Measurements from ENCODE around the gene TENM3.

TENM3 gene

GRCh38 chr4:182257503-182257902 is 14.3 kb downstream of the TENM3 start:
- H2BK120ac ChIP-seq (ENCODE audit: low read depth, low read length) = no peak overlapping the region
- no peak overlapping the region for H3K4me3 ChIP-seq (ENCODE audit: low read length in 2 of 2)
- WGBS, 2 donors (ENCODE audit: extremely low coverage in 2 of 2, insufficient read length in 2 of 2, insufficient replicate concordance in 1 of 2) = no CpG with 5 or more reads among the region's 3 CpGs
- H2AFZ ChIP-seq (ENCODE audit: low read length) = no peak overlapping the region
- H2BK12ac ChIP-seq (ENCODE audit: low read length) = no peak overlapping the region
- H3K18ac ChIP-seq (ENCODE audit: low read length) = no peak overlapping the region
- H3K27ac ChIP-seq (replicated peaks; ENCODE audit: low read length) = no peak overlapping the region
- no peak overlapping the region for H3K23ac ChIP-seq (ENCODE audit: low read depth, low read length, poor library complexity)
- no peak overlapping the region for H2BK5ac ChIP-seq (ENCODE audit: low read length)
- no peak overlapping the region for H2AK5ac ChIP-seq (ENCODE audit: low read depth, low read length)
- H3K79me1 ChIP-seq (ENCODE audit: low read depth, low read length) = no peaks in the 10 kb centered on the region
- peaks cover 0 to 33% of the 10 kb centered on the region in 2 donors for H3K9me3 ChIP-seq (replicated peaks in 1 of 2; ENCODE audit: control insufficient read depth in 2 of 2, insufficient read depth in 1 of 2, low read depth in 1 of 2, low read length in 2 of 2)
- H3K4ac ChIP-seq (ENCODE audit: low read length) = no peak overlapping the region
- no peak overlapping the region for H3K9ac ChIP-seq (ENCODE audit: low read depth, low read length, poor library complexity)
- no peak overlapping the region for H4K8ac ChIP-seq (ENCODE audit: low read depth, low read length)
- no peak for DNase-seq (ENCODE audit: low spot score)
- H3K4me2 ChIP-seq (ENCODE audit: insufficient read depth, low read length, poor library complexity, severe bottlenecking) = no peak overlapping the region
- no peak overlapping the region for H3K14ac ChIP-seq (ENCODE audit: low read length)
- no peaks in the 10 kb centered on the region for H3K27me3 ChIP-seq (ENCODE audit: control insufficient read depth in 3 of 3, insufficient read depth in 3 of 3, low read depth in 1 of 3, low read length in 3 of 3)
- H3K4me1 ChIP-seq (ENCODE audit: control insufficient read depth in 2 of 2, insufficient read depth in 1 of 2, low read depth in 1 of 2, low read length in 2 of 2) = peaks cover 2 to 8% of the 10 kb centered on the region in 2 donors
- no peak overlapping the region for H2BK15ac ChIP-seq (ENCODE audit: low read length)
- H3K36me3 ChIP-seq (replicated peaks in 1 of 2; ENCODE audit: control insufficient read depth in 2 of 2, insufficient read depth in 2 of 2, low read length in 2 of 2) = peaks cover 0 to 5% of the 10 kb centered on the region in 2 donors
- H4K91ac ChIP-seq (ENCODE audit: low read depth, low read length, poor library complexity) = no peak overlapping the region

GRCh38 chr4:182258441-182259000 is 15.3 kb downstream of the TENM3 start:
- no peak overlapping the region for H4K91ac ChIP-seq (ENCODE audit: low read depth, low read length, poor library complexity)
- H3K9ac ChIP-seq (ENCODE audit: low read depth, low read length, poor library complexity) = no peak overlapping the region
- H4K8ac ChIP-seq (ENCODE audit: low read depth, low read length) = no peak overlapping the region
- H2BK12ac ChIP-seq (ENCODE audit: low read length) = no peak overlapping the region
- H2AK5ac ChIP-seq (ENCODE audit: low read depth, low read length) = no peak overlapping the region
- peaks cover 0 to 5% of the 10 kb centered on the region in 2 donors for H3K36me3 ChIP-seq (replicated peaks in 1 of 2; ENCODE audit: control insufficient read depth in 2 of 2, insufficient read depth in 2 of 2, low read length in 2 of 2)
- no CpG with 5 or more reads among the region's 4 CpGs for WGBS, 2 donors (ENCODE audit: extremely low coverage in 2 of 2, insufficient read length in 2 of 2, insufficient replicate concordance in 1 of 2)
- H2BK120ac ChIP-seq (ENCODE audit: low read depth, low read length) = no peak overlapping the region
- H2BK5ac ChIP-seq (ENCODE audit: low read length) = no peak overlapping the region
- no peak overlapping the region for H2BK15ac ChIP-seq (ENCODE audit: low read length)
- peaks cover 2 to 10% of the 10 kb centered on the region in 2 donors for H3K4me1 ChIP-seq (ENCODE audit: control insufficient read depth in 2 of 2, insufficient read depth in 1 of 2, low read depth in 1 of 2, low read length in 2 of 2)
- no peaks in the 10 kb centered on the region for H3K27me3 ChIP-seq (ENCODE audit: control insufficient read depth in 3 of 3, insufficient read depth in 3 of 3, low read depth in 1 of 3, low read length in 3 of 3)
- H3K27ac ChIP-seq (replicated peaks; ENCODE audit: low read length) = no peak overlapping the region
- H3K9me3 ChIP-seq (replicated peaks in 1 of 2; ENCODE audit: control insufficient read depth in 2 of 2, insufficient read depth in 1 of 2, low read depth in 1 of 2, low read length in 2 of 2) = peaks cover 4 to 33% of the 10 kb centered on the region in 2 donors
- no peak overlapping the region for H3K23ac ChIP-seq (ENCODE audit: low read depth, low read length, poor library complexity)
- H3K18ac ChIP-seq (ENCODE audit: low read length) = no peak overlapping the region
- no peak for DNase-seq (ENCODE audit: low spot score)
- no peak overlapping the region for H3K4me2 ChIP-seq (ENCODE audit: insufficient read depth, low read length, poor library complexity, severe bottlenecking)
- H3K4me3 ChIP-seq (ENCODE audit: low read length in 2 of 2) = no peak overlapping the region
- no peak overlapping the region for H3K4ac ChIP-seq (ENCODE audit: low read length)
- no peak overlapping the region for H2AFZ ChIP-seq (ENCODE audit: low read length)
- H3K14ac ChIP-seq (ENCODE audit: low read length) = no peak overlapping the region
- no peaks in the 10 kb centered on the region for H3K79me1 ChIP-seq (ENCODE audit: low read depth, low read length)

- H3K9ac ChIP-seq (ENCODE audit: low read depth, low read length, poor library complexity) = no peak overlapping the region
- no peak overlapping the region for H2BK12ac ChIP-seq (ENCODE audit: low read length)
- peaks cover 2% of the 10 kb centered on the region for H3K79me1 ChIP-seq (ENCODE audit: low read depth, low read length)
- no peak overlapping the region for H2BK5ac ChIP-seq (ENCODE audit: low read length)
- no peak overlapping the region for H3K4me2 ChIP-seq (ENCODE audit: insufficient read depth, low read length, poor library complexity, severe bottlenecking)
- H3K14ac ChIP-seq (ENCODE audit: low read length) = no peak overlapping the region
- H4K91ac ChIP-seq (ENCODE audit: low read depth, low read length, poor library complexity) = no peak overlapping the region
- H2BK15ac ChIP-seq (ENCODE audit: low read length) = no peak overlapping the region
- H4K8ac ChIP-seq (ENCODE audit: low read depth, low read length) = no peak overlapping the region
- peaks cover 8 to 29% of the 10 kb centered on the region in 2 donors for H3K9me3 ChIP-seq (replicated peaks in 1 of 2; ENCODE audit: control insufficient read depth in 2 of 2, insufficient read depth in 1 of 2, low read depth in 1 of 2, low read length in 2 of 2)
- WGBS, 2 donors (ENCODE audit: extremely low coverage in 2 of 2, insufficient read length in 2 of 2, insufficient replicate concordance in 1 of 2) = no CpG with 5 or more reads among the region's 8 CpGs
- H3K27ac ChIP-seq (replicated peaks; ENCODE audit: low read length) = no peak overlapping the region
- no peak for DNase-seq (ENCODE audit: low spot score)
- H2AFZ ChIP-seq (ENCODE audit: low read length) = no peak overlapping the region
- no peak overlapping the region for H2AK5ac ChIP-seq (ENCODE audit: low read depth, low read length)
- no peak overlapping the region for H3K4me3 ChIP-seq (ENCODE audit: low read length in 2 of 2)
- H3K36me3 ChIP-seq (replicated peaks in 1 of 2; ENCODE audit: control insufficient read depth in 2 of 2, insufficient read depth in 2 of 2, low read length in 2 of 2) = peaks cover 0 to 5% of the 10 kb centered on the region in 2 donors
- no peak overlapping the region for H3K18ac ChIP-seq (ENCODE audit: low read length)
- H3K4ac ChIP-seq (ENCODE audit: low read length) = no peak overlapping the region
- no peak overlapping the region for H3K23ac ChIP-seq (ENCODE audit: low read depth, low read length, poor library complexity)
- H2BK120ac ChIP-seq (ENCODE audit: low read depth, low read length) = no peak overlapping the region
- no peaks in the 10 kb centered on the region for H3K27me3 ChIP-seq (ENCODE audit: control insufficient read depth in 3 of 3, insufficient read depth in 3 of 3, low read depth in 1 of 3, low read length in 3 of 3)
- H3K4me1 ChIP-seq (ENCODE audit: control insufficient read depth in 2 of 2, insufficient read depth in 1 of 2, low read depth in 1 of 2, low read length in 2 of 2) = peaks cover 2 to 4% of the 10 kb centered on the region in 2 donors
Measured at GRCh38 chr4:182261651-182262223, 18.5 kb downstream of the TENM3 start.

GRCh38 chr4:182263562-182263961 is 20.4 kb downstream of the TENM3 start:
- H3K4me2 ChIP-seq (ENCODE audit: insufficient read depth, low read length, poor library complexity, severe bottlenecking) = no peak overlapping the region
- no peak overlapping the region for H3K9ac ChIP-seq (ENCODE audit: low read depth, low read length, poor library complexity)
- no peak overlapping the region for H3K4ac ChIP-seq (ENCODE audit: low read length)
- H2BK5ac ChIP-seq (ENCODE audit: low read length) = no peak overlapping the region
- H3K79me1 ChIP-seq (ENCODE audit: low read depth, low read length) = peaks cover 2% of the 10 kb centered on the region
- H2BK15ac ChIP-seq (ENCODE audit: low read length) = no peak overlapping the region
- no peak overlapping the region for H3K4me3 ChIP-seq (ENCODE audit: low read length in 2 of 2)
- H4K91ac ChIP-seq (ENCODE audit: low read depth, low read length, poor library complexity) = no peak overlapping the region
- no peak overlapping the region for H3K14ac ChIP-seq (ENCODE audit: low read length)
- no peak overlapping the region for H3K27ac ChIP-seq (replicated peaks; ENCODE audit: low read length)
- no peak overlapping the region for H3K23ac ChIP-seq (ENCODE audit: low read depth, low read length, poor library complexity)
- WGBS, 2 donors (ENCODE audit: extremely low coverage in 2 of 2, insufficient read length in 2 of 2, insufficient replicate concordance in 1 of 2) = no CpG with 5 or more reads among the region's 10 CpGs
- H3K18ac ChIP-seq (ENCODE audit: low read length) = peak overlapping the region; percentile 53
- peaks cover 0 to 3% of the 10 kb centered on the region in 2 donors for H3K4me1 ChIP-seq (ENCODE audit: control insufficient read depth in 2 of 2, insufficient read depth in 1 of 2, low read depth in 1 of 2, low read length in 2 of 2)
- no peaks in the 10 kb centered on the region for H3K27me3 ChIP-seq (ENCODE audit: control insufficient read depth in 3 of 3, insufficient read depth in 3 of 3, low read depth in 1 of 3, low read length in 3 of 3)
- no peak overlapping the region for H2AK5ac ChIP-seq (ENCODE audit: low read depth, low read length)
- H4K8ac ChIP-seq (ENCODE audit: low read depth, low read length) = no peak overlapping the region
- no peak overlapping the region for H2AFZ ChIP-seq (ENCODE audit: low read length)
- H3K9me3 ChIP-seq (replicated peaks in 1 of 2; ENCODE audit: control insufficient read depth in 2 of 2, insufficient read depth in 1 of 2, low read depth in 1 of 2, low read length in 2 of 2) = peaks cover 8 to 22% of the 10 kb centered on the region in 2 donors
- H3K36me3 ChIP-seq (replicated peaks in 1 of 2; ENCODE audit: control insufficient read depth in 2 of 2, insufficient read depth in 2 of 2, low read length in 2 of 2) = peaks cover 0 to 5% of the 10 kb centered on the region in 2 donors
- no peak overlapping the region for H2BK12ac ChIP-seq (ENCODE audit: low read length)
- no peak for DNase-seq (ENCODE audit: low spot score)
- H2BK120ac ChIP-seq (ENCODE audit: low read depth, low read length) = no peak overlapping the region

Measured in neuronal stem cell (in vitro differentiated cells).